H1 (cell line): ENCODE results near the gene MAGI2. TPM values are rescaled to one million over a fixed set of nuclear protein-coding genes. Genes with fewer than 3 reads are reported as not detected.

Experiments
- CTCF ChIA-PET: fragments of 300-600 bp; sonication (Branson Sonifier 250); formaldehyde crosslinking; loops from one replicate; lab custom pipeline; 2021; ENCODE audit not compliant: partially characterized antibody; lab: Charles Lee
- POLR2A ChIA-PET: fragments of 300-600 bp; sonication (Branson Sonifier 250); formaldehyde crosslinking; loops from one replicate; lab custom pipeline; 2021; ENCODE audit warnings: inconsistent platforms; ENCODE audit not compliant: partially characterized antibody; lab: Charles Lee
- DNase-seq, 2 experiments: peaks; one replicate each; pipeline versions ENCODE4 v3.0.0 to v3.0.0-alpha.2; 2010 to 2022; ENCODE audit warnings: low spot score in 2 of 2, low read depth in 1 of 2, mixed read lengths in 1 of 2
- FAIRE-seq: peaks from 2 replicates; lab custom pipeline; 2011; peaks lifted over from hg19 to GRCh38; lab: Jason Lieb, UNC
- H2AFZ ChIP-seq: 2 replicates; pipeline ENCODE4 v1.8.1; 2012; ENCODE audit warnings: low read length, inconsistent platforms
- H2AK5ac ChIP-seq: 2 replicates; pipeline ENCODE4 v1.6.1; 2013; ENCODE audit warnings: low read depth, low read length
- H2BK120ac ChIP-seq: replicated peaks from 2 replicates; pipeline ENCODE3; 2013; ENCODE audit warnings: low read depth, low read length, inconsistent platforms
- H2BK12ac ChIP-seq: 2 replicates; pipeline ENCODE4 v1.6.1; 2013; ENCODE audit warnings: low read depth, low read length
- H2BK15ac ChIP-seq: 2 replicates; pipeline ENCODE4 v1.6.1; 2013; ENCODE audit warnings: low read length
- H2BK20ac ChIP-seq: 2 replicates; pipeline ENCODE4 v1.6.1; 2013; ENCODE audit warnings: low read length
- H2BK5ac ChIP-seq: 2 replicates; pipeline ENCODE4 v1.6.1; 2013; ENCODE audit warnings: low read depth, low read length
- H3K14ac ChIP-seq: 2 replicates; pipeline ENCODE4 v1.6.1; 2013; ENCODE audit warnings: inconsistent platforms; ENCODE audit not compliant: insufficient read length
- H3K18ac ChIP-seq: 2 replicates; pipeline ENCODE4 v1.6.1; 2013; ENCODE audit warnings: low read length; ENCODE audit errors: extremely low read depth
- H3K23ac ChIP-seq: 2 replicates; pipeline ENCODE4 v1.6.1; 2013; ENCODE audit warnings: inconsistent platforms; ENCODE audit not compliant: insufficient read length
- H3K23me2 ChIP-seq: 2 replicates; pipeline ENCODE4 v1.6.1; 2013; ENCODE audit warnings: low read depth, low read length
- H3K27ac ChIP-seq: 2 replicates; pipeline ENCODE4 v1.6.1; 2011; ENCODE audit warnings: low read depth, low read length, inconsistent platforms
- H3K27me3 ChIP-seq, 4 experiments: replicated peaks in 1 of 4; 1 replicate in 1 of 4; 2 replicates in 3 of 4; pipeline versions ENCODE4 v1.6.1 to v1.8.1; 2011 to 2013; ENCODE audit warnings: low read length in 3 of 4, mild to moderate bottlenecking in 3 of 4, inconsistent platforms in 2 of 4, mixed read lengths in 2 of 4, moderate library complexity in 1 of 4; ENCODE audit not compliant: control insufficient read depth in 3 of 4, insufficient read depth in 3 of 4; ENCODE audit errors: extremely low read depth in 1 of 4
- H3K36me3 ChIP-seq, 4 experiments: 2 replicates each; pipeline versions ENCODE4 v1.6.1 to v1.8.1; 2011 to 2013; ENCODE audit warnings: mild to moderate bottlenecking in 4 of 4, low read length in 3 of 4, moderate library complexity in 2 of 4, control low read depth in 1 of 4, inconsistent platforms in 1 of 4; ENCODE audit not compliant: insufficient read depth in 4 of 4, control insufficient read depth in 2 of 4
- H3K4ac ChIP-seq: replicated peaks from 2 replicates; pipeline ENCODE3; 2013; ENCODE audit warnings: low read length, low read depth, mixed read lengths, inconsistent platforms; ENCODE audit not compliant: insufficient read length
- H3K4me1 ChIP-seq, 4 experiments: replicated peaks in 1 of 4; 1 replicate in 1 of 4; 2 replicates in 3 of 4; pipeline versions ENCODE4 v1.6.1 to v1.8.1; 2011 to 2013; ENCODE audit warnings: low read length in 3 of 4, inconsistent platforms in 2 of 4, mixed read lengths in 1 of 4; ENCODE audit not compliant: insufficient read depth in 4 of 4, control insufficient read depth in 3 of 4
- H3K4me2 ChIP-seq, 2 experiments: 2 replicates each; pipeline versions ENCODE4 v1.6.1 to v1.8.1; 2011 to 2013; ENCODE audit warnings: low read depth in 2 of 2, low read length in 2 of 2, control low read depth in 1 of 2, inconsistent platforms in 1 of 2, mild to moderate bottlenecking in 1 of 2; ENCODE audit not compliant: insufficient read depth in 1 of 2
- H3K4me3 ChIP-seq, 4 experiments: fragments of 200-600, 300-600 bp in 1 of 4; sonication (generic), shearing (Covaris generic), sonication (Bioruptor Twin) in 1 of 4; 2 replicates each; pipeline versions ENCODE4 v1.5.1 to v1.8.1; 2011 to 2016; ENCODE audit warnings: low read length in 4 of 4, low read depth in 3 of 4, control low read depth in 2 of 4, inconsistent platforms in 2 of 4, mild to moderate bottlenecking in 2 of 4, mixed read lengths in 1 of 4, moderate library complexity in 1 of 4; ENCODE audit not compliant: insufficient read depth in 2 of 4; ENCODE audit errors: extremely low read depth in 1 of 4
- H3K56ac ChIP-seq: replicated peaks from 2 replicates; pipeline ENCODE3; 2013; ENCODE audit warnings: low read depth, mild to moderate bottlenecking, mixed read lengths, low read length, inconsistent platforms; ENCODE audit not compliant: insufficient read length
- H3K79me1 ChIP-seq: 2 replicates; pipeline ENCODE4 v1.6.1; 2013; ENCODE audit warnings: low read depth, low read length, control low read depth
- H3K79me2 ChIP-seq, 2 experiments: 2 replicates each; pipeline versions ENCODE4 v1.6.1 to v1.8.1; 2012 to 2013; ENCODE audit warnings: low read length in 2 of 2, mild to moderate bottlenecking in 2 of 2, inconsistent platforms in 1 of 2; ENCODE audit not compliant: insufficient read depth in 2 of 2, control insufficient read depth in 1 of 2
- H3K9ac ChIP-seq, 4 experiments: replicated peaks in 1 of 4; 1 replicate in 1 of 4; 2 replicates in 3 of 4; pipeline versions ENCODE4 v1.6.1 to v1.8.1; 2011 to 2013; ENCODE audit warnings: low read depth in 3 of 4, low read length in 3 of 4, control low read depth in 2 of 4, mild to moderate bottlenecking in 2 of 4, moderate library complexity in 2 of 4, inconsistent platforms in 1 of 4; ENCODE audit errors: extremely low read depth in 1 of 4
- H3K9me3 ChIP-seq, 2 experiments: 2 replicates each; pipeline versions ENCODE4 v1.6.1 to v1.8.1; 2012 to 2013; ENCODE audit warnings: mild to moderate bottlenecking in 2 of 2, moderate library complexity in 2 of 2, control low read depth in 1 of 2, inconsistent platforms in 1 of 2, low read depth in 1 of 2, low read length in 1 of 2, mixed read lengths in 1 of 2; ENCODE audit not compliant: insufficient read depth in 2 of 2
- H4K20me1 ChIP-seq, 2 experiments: replicated peaks in 1 of 2; 2 replicates each; pipeline versions ENCODE3 to v1.8.1; 2011 to 2013; ENCODE audit warnings: inconsistent platforms in 2 of 2, low read length in 2 of 2, mild to moderate bottlenecking in 1 of 2; ENCODE audit not compliant: insufficient read depth in 2 of 2, control insufficient read depth in 1 of 2
- H4K5ac ChIP-seq: 2 replicates; pipeline ENCODE4 v1.6.1; 2013; ENCODE audit warnings: low read length, low read depth, mixed read lengths, inconsistent platforms; ENCODE audit not compliant: insufficient read length
- H4K8ac ChIP-seq: 2 replicates; pipeline ENCODE4 v1.8.0; 2013; ENCODE audit warnings: mild to moderate bottlenecking, moderate library complexity, low read length, inconsistent platforms; ENCODE audit not compliant: insufficient read depth; ENCODE audit errors: extremely low read depth
- H4K91ac ChIP-seq: replicated peaks from 2 replicates; pipeline ENCODE3; 2013; ENCODE audit warnings: low read length, mixed read lengths, inconsistent platforms; ENCODE audit not compliant: insufficient read length
- ATF2 ChIP-seq: IDR thresholded peaks from 2 replicates; pipeline ENCODE4 v1.6.1; 2012; ENCODE audit warnings: low read length, inconsistent platforms
- BCL11A ChIP-seq, 2 experiments: IDR thresholded peaks; one replicate each; pipeline ENCODE4 v1.6.1; 2011; ENCODE audit warnings: low read depth in 2 of 2, low read length in 2 of 2, mild to moderate bottlenecking in 2 of 2
- BRCA1 ChIP-seq: IDR thresholded peaks from 2 replicates; pipeline ENCODE4 v1.6.1; 2012; ENCODE audit warnings: low read depth, low read length, improper control_type of control experiment
- CHD1 ChIP-seq: IDR thresholded peaks from 2 replicates; pipeline ENCODE4 v1.6.1; 2012; ENCODE audit warnings: low read depth, low read length, improper control_type of control experiment
- PHF8 ChIP-seq: fragments of 200-600 bp; sonication (generic); conservative IDR thresholded peaks from 2 replicates; pipeline ENCODE4 v1.7.1; 2012; ENCODE audit warnings: low read depth, mild to moderate bottlenecking, inconsistent platforms, low read length, moderate library complexity
- RBBP5 ChIP-seq: IDR thresholded peaks from 2 replicates; pipeline ENCODE4 v1.7.1; 2012; ENCODE audit warnings: low read depth, mild to moderate bottlenecking, inconsistent platforms, low read length, moderate library complexity, borderline replicate concordance
- WGBS, 2 experiments: shearing (Covaris generic) in 1 of 2; methylation state at CpG; one replicate each; pipeline versions ENCODE4 v1.1.6 to v1.1.7; 2013 to 2015; ENCODE audit warnings: low lambda C conversion rate in 2 of 2, mixed read lengths in 2 of 2, inconsistent platforms in 1 of 2, low coverage in 1 of 2, missing lambda C conversion rate in 1 of 2; ENCODE audit not compliant: insufficient replicate concordance in 2 of 2, insufficient coverage in 1 of 2, insufficient read length in 1 of 2; ENCODE audit errors: extremely low coverage in 1 of 2, missing lambda C conversion rate in 1 of 2; 5-methylcytosine and 5-hydroxymethylcytosine counted together
- polyA plus RNA-seq, 7 experiments: library from polyadenylated mRNA; depleted of rRNA in 3 of 7; stranded (reverse) in 5 of 7; unstranded in 2 of 7; fragments of >200 nt in 5 of 7; fragments of 200-250 nt in 2 of 7; gene quantifications; 1 replicate in 5 of 7; 2 replicates in 1 of 7; 4 replicates in 1 of 7; pipeline versions ENCODE4 v1.2.1 to v1.2.3, GENCODE V29; 2011 to 2013; ENCODE audit warnings: missing spikeins in 2 of 7, mixed read lengths in 2 of 7
- total RNA-seq: library from RNA; stranded (reverse); fragmentation: NEBNext Ultra II Directional; extraction: Animal tissue kit (Norgen Biotek cat#: 25700); gene quantifications from 2 replicates; pipeline ENCODE4 v1.2.1, GENCODE V29; 2021

Gene MAGI2
- total and polyA plus RNA-seq, 2 of the 8 experiments (the other 6 are each of a cell fraction or from before 2014, with no cell fraction given): 6.0 to 27.3 TPM

GRCh38 chr7:78398081-78398480 is 1055.4 kb downstream of the MAGI2 start:
- H3K79me2 ChIP-seq: no peaks in the 10 kb centered on the region
- no peak overlapping the region for H4K5ac ChIP-seq
- DNase-seq: no peak
- peak overlapping the region in 1 of 4 experiments; percentile 19; a peak in 1 of 8 replicates for H3K4me3 ChIP-seq
- no peak overlapping the region for H4K91ac ChIP-seq
- no peak for FAIRE-seq
- no peak overlapping the region for H2BK12ac ChIP-seq
- no peak overlapping the region for H3K18ac ChIP-seq
- H3K9me3 ChIP-seq: no peaks in the 10 kb centered on the region
- H2AK5ac ChIP-seq: no peak overlapping the region
- no peaks in the 10 kb centered on the region for H3K27me3 ChIP-seq
- H2BK5ac ChIP-seq: no peak overlapping the region
- no peak overlapping the region for H3K27ac ChIP-seq
- no peak overlapping the region for H2BK15ac ChIP-seq
- no peak overlapping the region for H3K56ac ChIP-seq
- H3K14ac ChIP-seq: no peak overlapping the region
- 0 out of 4 replicates have a peak overlapping the region, but pooled peaks of 1 of the 2 experiments have one; percentile 25 for H3K4me2 ChIP-seq
- no peaks in the 10 kb centered on the region for H3K36me3 ChIP-seq
- peak overlapping the region; percentile 21 for H2BK120ac ChIP-seq
- H2BK20ac ChIP-seq: no peak overlapping the region
- H3K23ac ChIP-seq: no peak overlapping the region
- H4K8ac ChIP-seq: no peak overlapping the region
- POLR2A ChIA-PET: no interaction called here
- H3K79me1 ChIP-seq: no peaks in the 10 kb centered on the region
- 90% methylated on average over 5 of the region's 5 CpGs; no CpG with 5 or more reads in 1 of the 2 experiments for WGBS, 2 experiments
- CTCF ChIA-PET: interaction anchor here (1.2 kb wide), 1 partner anchor 378 kb away, joined by 3 read pairs; no protein-coding TSS in a partner anchor
- H3K4me1 ChIP-seq: peaks cover 7 to 25% (median 17%) of the 10 kb centered on the region in 4 experiments
- TF ChIP-seq ATF2: no peak
- TF ChIP-seq PHF8: no peak
- no peak for TF ChIP-seq RBBP5
- TF ChIP-seq BRCA1: no peak
- TF ChIP-seq BCL11A (IDR thresholded peaks at IDR 0.05; ENCODE audit: low read depth in 2 of 2, low read length in 2 of 2): no peak
- TF ChIP-seq CHD1: no peak
- H3K9ac ChIP-seq: no peak overlapping the region
- 0 out of 2 replicates have a peak, but pooled peaks cover 3% of the 10 kb centered on the region for H3K23me2 ChIP-seq
- peaks cover 0 to 3% of the 10 kb centered on the region in 2 experiments for H4K20me1 ChIP-seq
- H2AFZ ChIP-seq: no peak overlapping the region
- no peak overlapping the region for H3K4ac ChIP-seq
